ENCODE results near the gene EPS15.

EPS15 gene

GRCh38 chr1:51323778-51324177 is 195.3 kb downstream of the EPS15 start:
- in situ Hi-C loops (cut with MboI; ENCODE audit: low sequenced_read_pairs), result loop anchor here (10.0 kb wide), 1 partner anchor 59 kb away; no protein-coding TSS in a partner anchor

- in situ Hi-C loops (cut with MboI; ENCODE audit: low sequenced_read_pairs), result loop anchor here (10.0 kb wide), 1 partner anchor 58 kb away; no protein-coding TSS in a partner anchor
These were observed 196.5 kb downstream of the EPS15 start for GRCh38 chr1:51322417-51323101.

GRCh38 chr1:51321924-51322280 is 197.2 kb downstream of the EPS15 start:
- in situ Hi-C loops (cut with MboI; ENCODE audit: low sequenced_read_pairs), result loop anchor here (10.0 kb wide), 1 partner anchor 57 kb away; no protein-coding TSS in a partner anchor

- in situ Hi-C loops (cut with MboI; ENCODE audit: low sequenced_read_pairs), result loop anchor here (10.0 kb wide), 1 partner anchor 56 kb away; no protein-coding TSS in a partner anchor
These were observed 197.8 kb downstream of the EPS15 start for GRCh38 chr1:51320967-51321923.

- in situ Hi-C loops (cut with MboI; ENCODE audit: low sequenced_read_pairs), result no loop called here
These were observed 201.3 kb downstream of the EPS15 start for GRCh38 chr1:51317798-51318197.

- in situ Hi-C loops (cut with MboI; ENCODE audit: low sequenced_read_pairs), result no loop called here
These were observed 202.3 kb downstream of the EPS15 start for GRCh38 chr1:51316846-51317120.

- in situ Hi-C loops (cut with MboI; ENCODE audit: low sequenced_read_pairs), result no loop called here
These were observed 202.8 kb downstream of the EPS15 start for GRCh38 chr1:51316113-51316845.

- in situ Hi-C loops (cut with MboI; ENCODE audit: low sequenced_read_pairs), result no loop called here
These were observed 204.1 kb downstream of the EPS15 start for GRCh38 chr1:51314974-51315373.

- in situ Hi-C loops (cut with MboI; ENCODE audit: low sequenced_read_pairs), result no loop called here
These were observed 204.9 kb downstream of the EPS15 start for GRCh38 chr1:51313961-51314777.

GRCh38 chr1:51313268-51313852 is 205.7 kb downstream of the EPS15 start:
- in situ Hi-C loops (cut with MboI; ENCODE audit: low sequenced_read_pairs), result no loop called here

- in situ Hi-C loops (cut with MboI; ENCODE audit: low sequenced_read_pairs), result no loop called here
These were observed 206.3 kb downstream of the EPS15 start for GRCh38 chr1:51312718-51313117.

- in situ Hi-C loops (cut with MboI; ENCODE audit: low sequenced_read_pairs), result no loop called here
These were observed 207.2 kb downstream of the EPS15 start for GRCh38 chr1:51311826-51312225.

GRCh38 chr1:51310871-51311613 is 208.0 kb downstream of the EPS15 start:
- in situ Hi-C loops (cut with MboI; ENCODE audit: low sequenced_read_pairs), result no loop called here

GRCh38 chr1:51309291-51309690 is 209.8 kb downstream of the EPS15 start:
- in situ Hi-C loops (cut with MboI; ENCODE audit: low sequenced_read_pairs), result no loop called here

- in situ Hi-C loops (cut with MboI; ENCODE audit: low sequenced_read_pairs), result no loop called here
These were observed 210.4 kb downstream of the EPS15 start for GRCh38 chr1:51308636-51309035.

- in situ Hi-C loops (cut with MboI; ENCODE audit: low sequenced_read_pairs), result no loop called here
These were observed 212.1 kb downstream of the EPS15 start for GRCh38 chr1:51306950-51307349.

GRCh38 chr1:51305371-51305823 is 213.7 kb downstream of the EPS15 start:
- in situ Hi-C loops (cut with MboI; ENCODE audit: low sequenced_read_pairs), result no loop called here

- in situ Hi-C loops (cut with MboI; ENCODE audit: low sequenced_read_pairs), result no loop called here
These were observed 214.7 kb downstream of the EPS15 start for GRCh38 chr1:51304360-51304759.

Data from HL-60/S4 (cell line).